ENCODE data around the gene FCRL6. TPM values are rescaled to one million over a fixed set of nuclear protein-coding genes. Genes with fewer than 3 reads are reported as not detected.

FCRL6 gene
- polyA plus RNA-seq, 1 donor (not counting 4 experiments of a cell fraction or from before 2014, with no cell fraction given): not detected

GRCh38 chr1:159855709-159856108 lies 53.5 kb downstream of the FCRL6 start:
- Histone ChIP-seq H4K20me1 (ENCODE audit: control insufficient read depth, extremely low read depth, insufficient read depth, low read length) (no peaks in the 10 kb centered on the region), H3K4me3 (ENCODE audit: control insufficient read depth in 2 of 3, extremely low read depth in 1 of 3, insufficient read depth in 2 of 3, low read depth in 1 of 3, low read length in 3 of 3) (no peak overlapping the region), H3K27ac (ENCODE audit: control insufficient read depth, insufficient read depth, low read length) (no peak overlapping the region), H3K4me1 (ENCODE audit: control insufficient read depth, extremely low read depth, insufficient read depth, low read length) (peaks cover 17% of the 10 kb centered on the region), H2AFZ (ENCODE audit: control insufficient read depth, low read length) (no peak overlapping the region), H3K27me3 (ENCODE audit: control insufficient read depth, extremely low read depth, insufficient read depth, low read length) (no peaks in the 10 kb centered on the region), H3K4me2 (ENCODE audit: control insufficient read depth, extremely low read depth, insufficient read depth, low read depth, low read length) (no peak overlapping the region), H3K79me2 (ENCODE audit: control insufficient read depth, insufficient read depth, low read length) (no peaks in the 10 kb centered on the region), H3K9me3 (ENCODE audit: control insufficient read depth, low read depth, low read length) (no peaks in the 10 kb centered on the region), H3K9ac (ENCODE audit: control insufficient read depth, extremely low read depth, insufficient read depth, low read length) (no peak overlapping the region), H3K9me1 (ENCODE audit: control insufficient read depth, extremely low read depth, insufficient read depth, low read length) (no peaks in the 10 kb centered on the region), H3K36me3 (ENCODE audit: control insufficient read depth in 2 of 2, extremely low read depth in 1 of 2, insufficient read depth in 2 of 2, low read length in 2 of 2) (no peaks in the 10 kb centered on the region)
- no peak for DNase-seq (ENCODE audit: low read depth, low spot score)
- no peak for TF ChIP-seq CTCF (optimal IDR thresholded peaks at IDR 0.05 in 1 of 3, IDR thresholded peaks at IDR 0.05 in 1 of 3, conservative IDR thresholded peaks at IDR 0.05 in 1 of 3; ENCODE audit: extremely low read depth in 1 of 3, insufficient read depth in 2 of 3, low read length in 3 of 3)
- TF ChIP-seq EZH2 (IDR thresholded peaks at IDR 0.05; ENCODE audit: low read length): no peak
- dilution Hi-C loops (cut with MboI; ENCODE audit: extremely low pct_ligation_motif_present, low sequenced_read_pairs): no loop called here
- FAIRE-seq: no peak

GRCh38 chr1:159856576-159856975 lies 54.4 kb downstream of the FCRL6 start:
- Histone ChIP-seq H3K4me2 (ENCODE audit: control insufficient read depth, extremely low read depth, insufficient read depth, low read depth, low read length) (no peak overlapping the region), H3K9ac (ENCODE audit: control insufficient read depth, extremely low read depth, insufficient read depth, low read length) (no peak overlapping the region), H4K20me1 (ENCODE audit: control insufficient read depth, extremely low read depth, insufficient read depth, low read length) (no peaks in the 10 kb centered on the region), H3K27me3 (ENCODE audit: control insufficient read depth, extremely low read depth, insufficient read depth, low read length) (no peaks in the 10 kb centered on the region), H3K9me3 (ENCODE audit: control insufficient read depth, low read depth, low read length) (no peaks in the 10 kb centered on the region), H3K4me1 (ENCODE audit: control insufficient read depth, extremely low read depth, insufficient read depth, low read length) (peaks cover 26% of the 10 kb centered on the region), H3K9me1 (ENCODE audit: control insufficient read depth, extremely low read depth, insufficient read depth, low read length) (no peaks in the 10 kb centered on the region), H3K27ac (ENCODE audit: control insufficient read depth, insufficient read depth, low read length) (no peak overlapping the region), H3K36me3 (ENCODE audit: control insufficient read depth in 2 of 2, extremely low read depth in 1 of 2, insufficient read depth in 2 of 2, low read length in 2 of 2) (no peaks in the 10 kb centered on the region), H3K4me3 (ENCODE audit: control insufficient read depth in 2 of 3, extremely low read depth in 1 of 3, insufficient read depth in 2 of 3, low read depth in 1 of 3, low read length in 3 of 3) (no peak overlapping the region), H2AFZ (ENCODE audit: control insufficient read depth, low read length) (no peak overlapping the region), H3K79me2 (ENCODE audit: control insufficient read depth, insufficient read depth, low read length) (no peaks in the 10 kb centered on the region)
- FAIRE-seq: no peak
- no peak for DNase-seq (ENCODE audit: low read depth, low spot score)
- no peak for TF ChIP-seq EZH2 (IDR thresholded peaks at IDR 0.05; ENCODE audit: low read length)
- TF ChIP-seq CTCF (optimal IDR thresholded peaks at IDR 0.05 in 1 of 3, IDR thresholded peaks at IDR 0.05 in 1 of 3, conservative IDR thresholded peaks at IDR 0.05 in 1 of 3; ENCODE audit: extremely low read depth in 1 of 3, insufficient read depth in 2 of 3, low read length in 3 of 3): no peak
- dilution Hi-C loops (cut with MboI; ENCODE audit: extremely low pct_ligation_motif_present, low sequenced_read_pairs): no loop called here
